HCT116 (cell line): ENCODE data around the gene C11orf68. TPM values are rescaled to one million over a fixed set of nuclear protein-coding genes. Genes with fewer than 3 reads are reported as not detected.

Source experiments
- ATAC-seq: fragments of 200-7000 bp; cut with Tn5 transposase; 2 replicates; pipeline ENCODE4 v1.9.1; 2020; ENCODE audit warnings: mild to moderate bottlenecking, moderate library complexity
- BruUV-seq: library from RNA; stranded (reverse); fragments of 400-500 nt; replicated peaks from 2 replicates; lab custom pipeline; 2021; lab: Mats Ljungman, UMichigan
- CTCF ChIA-PET: fragments of 300-600 bp; sonication (Branson Sonifier 250); formaldehyde crosslinking; loops from one replicate; lab custom pipeline; 2021; ENCODE audit warnings: antibody characterized with exemption; lab: Charles Lee
- POLR2A ChIA-PET: fragments of 300-600, 350-600 bp; sonication (Branson Sonifier 250); formaldehyde crosslinking; loops from one replicate; lab custom pipeline; 2021; ENCODE audit warnings: antibody characterized with exemption; lab: Charles Lee
- RAD21 ChIA-PET, 2 experiments: fragments of 300-600 bp; sonication (Branson Sonifier 250); formaldehyde crosslinking; loops; one replicate each; lab custom pipeline; 2023; ENCODE audit warnings: low total read pairs in 2 of 2; ENCODE audit not compliant: uncharacterized antibody in 2 of 2, unreplicated experiment in 2 of 2, low non-redundant PET in 1 of 2; lab: Charles Lee
- DNase-seq: peaks from one replicate; pipeline ENCODE4 v3.0.0-alpha.2; 2010; ENCODE audit warnings: low read depth, low spot score
- H2AFZ ChIP-seq: fragments of 200-600 bp; shearing (Covaris generic), sonication (generic); 2 replicates; pipeline ENCODE4 v1.6.1; 2017; ENCODE audit warnings: low read depth, mixed run types, mixed read lengths, antibody characterized with exemption, low read length; ENCODE audit not compliant: poor library complexity, severe bottlenecking
- H3K27ac ChIP-seq: 2 replicates; pipeline ENCODE4 v1.5.1; 2012; ENCODE audit warnings: low read depth, low read length
- H3K27me3 ChIP-seq: fragments of 200-600 bp; sonication (generic); 2 replicates; pipeline ENCODE4 v1.6.1; 2016; ENCODE audit warnings: mixed run types, low read length, mixed read lengths; ENCODE audit not compliant: insufficient read depth
- H3K36me3 ChIP-seq, 2 experiments: fragments of 200-500 bp in 1 of 2; fragments of 200-600 bp in 1 of 2; sonication (Bioruptor generic) in 1 of 2; sonication (generic) in 1 of 2; 2 replicates each; pipeline versions ENCODE4 v1.5.1 to v1.6.1; 2014 to 2016; ENCODE audit warnings: low read length in 2 of 2, inconsistent platforms in 1 of 2, mixed read lengths in 1 of 2, mixed run types in 1 of 2; ENCODE audit not compliant: insufficient read depth in 2 of 2, control insufficient read depth in 1 of 2
- H3K4me1 ChIP-seq, 2 experiments: fragments of 200-600 bp in 1 of 2; sonication (generic) in 1 of 2; 2 replicates each; pipeline versions ENCODE4 v1.5.1 to v1.6.1; 2012 to 2017; ENCODE audit warnings: low read length in 2 of 2, inconsistent platforms in 1 of 2, mild to moderate bottlenecking in 1 of 2, mixed read lengths in 1 of 2, mixed run types in 1 of 2, moderate library complexity in 1 of 2; ENCODE audit not compliant: insufficient read depth in 2 of 2, control insufficient read depth in 1 of 2
- H3K4me2 ChIP-seq: fragments of 200-600 bp; sonication (generic); 2 replicates; pipeline ENCODE4 v1.6.1; 2017; ENCODE audit warnings: mixed run types, low read length, mixed read lengths
- H3K4me3 ChIP-seq, 2 experiments: fragments of 200-600 bp in 1 of 2; sonication (generic) in 1 of 2; replicated peaks in 1 of 2; 2 replicates each; pipeline ENCODE4 v1.5.1; 2011 to 2016; ENCODE audit warnings: low read length in 2 of 2, control low read depth in 1 of 2, low read depth in 1 of 2, mild to moderate bottlenecking in 1 of 2, mixed read lengths in 1 of 2, mixed run types in 1 of 2
- H3K79me2 ChIP-seq: fragments of 200-600 bp; sonication (generic); 2 replicates; pipeline ENCODE4 v1.6.1; 2017; ENCODE audit warnings: mild to moderate bottlenecking, mixed run types, low read length, moderate library complexity, mixed read lengths; ENCODE audit not compliant: insufficient read depth
- H3K9ac ChIP-seq: fragments of 200-600 bp; sonication (generic); 2 replicates; pipeline ENCODE4 v1.6.1; 2016; ENCODE audit warnings: low read length, mixed read lengths
- H3K9me2 ChIP-seq: fragments of 200-600 bp; sonication (generic), shearing (Covaris generic); 2 replicates; pipeline ENCODE4 v1.6.1; 2017; ENCODE audit warnings: mixed run types, mild to moderate bottlenecking, moderate library complexity; ENCODE audit not compliant: insufficient read depth
- H3K9me3 ChIP-seq, 2 experiments: fragments of 200-500 bp in 1 of 2; fragments of 200-600 bp in 1 of 2; sonication (Bioruptor generic) in 1 of 2; sonication (generic) in 1 of 2; 2 replicates each; pipeline ENCODE4 v1.6.1; 2014 to 2017; ENCODE audit warnings: low read length in 2 of 2, mixed read lengths in 2 of 2, inconsistent platforms in 1 of 2, low read depth in 1 of 2, mild to moderate bottlenecking in 1 of 2, mixed run types in 1 of 2, moderate library complexity in 1 of 2; ENCODE audit not compliant: control insufficient read depth in 1 of 2, insufficient read depth in 1 of 2
- H4K20me1 ChIP-seq: fragments of 200-600 bp; sonication (generic), shearing (Covaris generic); 2 replicates; pipeline ENCODE4 v1.6.1; 2017; ENCODE audit warnings: mixed run types, mild to moderate bottlenecking, moderate library complexity; ENCODE audit not compliant: insufficient read depth
- ATF3 ChIP-seq: IDR thresholded peaks from 2 replicates; pipeline ENCODE4 v1.6.1; 2012
- CBX3 ChIP-seq: IDR thresholded peaks from 2 replicates; pipeline ENCODE4 v1.6.1; 2012; ENCODE audit warnings: low read depth
- CEBPB ChIP-seq: IDR thresholded peaks from 2 replicates; pipeline ENCODE4 v1.6.1; 2012; ENCODE audit warnings: low read depth
- EGR1 ChIP-seq: IDR thresholded peaks from 2 replicates; pipeline ENCODE4 v1.6.1; 2012; ENCODE audit warnings: low read depth
- ELF1 ChIP-seq: IDR thresholded peaks from 2 replicates; pipeline ENCODE4 v1.6.1; 2012; ENCODE audit warnings: low read depth, borderline replicate concordance
- FOSL1 ChIP-seq: IDR thresholded peaks from 2 replicates; pipeline ENCODE4 v1.6.1; 2012; ENCODE audit warnings: low read depth
- JUND ChIP-seq: IDR thresholded peaks from 2 replicates; pipeline ENCODE4 v1.6.1; 2012
- MAX ChIP-seq: IDR thresholded peaks from 2 replicates; pipeline ENCODE4 v1.6.1; 2012
- POLR2A ChIP-seq: IDR thresholded peaks from 2 replicates; pipeline ENCODE4 v1.7.0; 2011; ENCODE audit warnings: borderline replicate concordance; ENCODE audit not compliant: insufficient read depth, insufficient read length; ENCODE audit errors: extremely low read depth
- RAD21 ChIP-seq: IDR thresholded peaks from 2 replicates; pipeline ENCODE4 v1.6.1; 2012; ENCODE audit warnings: low read depth, mild to moderate bottlenecking
- SP1 ChIP-seq: IDR thresholded peaks from 2 replicates; pipeline ENCODE4 v1.6.1; 2012; ENCODE audit warnings: low read depth
- SRF ChIP-seq: IDR thresholded peaks from 2 replicates; pipeline ENCODE4 v1.6.1; 2012; ENCODE audit warnings: low read depth
- intact Hi-C: fragments of 100-400 bp; cut with micrococcal nuclease; formaldehyde crosslinking; loops from 2 replicates; pipeline ENCODE4 v1.10.0; 2022
- total RNA-seq: library from RNA; stranded (reverse); gene quantifications from one replicate; pipeline ENCODE4 v1.2.1, GENCODE V29; 2021; ENCODE audit not compliant: unreplicated experiment

The C11orf68 gene
- total RNA-seq, 1 experiment from 2014 or later: 49.8 TPM

GRCh38 chr11:65921876-65922275, 3.0 kb upstream of the C11orf68 start:
- no peak for ATAC-seq
- POLR2A ChIA-PET: no interaction called here

GRCh38 chr11:65921033-65921555, 2.2 kb upstream of the C11orf68 start:
- Histone ChIP-seq H3K27me3 (no peaks in the 10 kb centered on the region), H4K20me1 (no peaks in the 10 kb centered on the region), H3K36me3 (peaks cover 5 to 27% of the 10 kb centered on the region in 2 experiments; a peak in 3 of 4 replicates), H3K27ac (no peak overlapping the region; the same call in 1 of the 2 replicates), H3K9me3 (no peaks in the 10 kb centered on the region), H3K9ac (peak overlapping the region; percentile 80), H3K79me2 (peaks cover 44% of the 10 kb centered on the region), H3K4me3 (peak overlapping the region in 1 of 2 experiments; percentile 94; a peak in 1 of 4 replicates), H3K4me1 (peaks cover 24 to 34% of the 10 kb centered on the region in 2 experiments), H3K9me2 (no peaks in the 10 kb centered on the region), H2AFZ (no peak overlapping the region), H3K4me2 (peak overlapping the region; percentile 96)
- ChIA-PET POLR2A (no interaction called here), CTCF (interaction anchor here (1.2 kb wide), 1 partner anchor 32 kb away, joined by 4 read pairs; the partner anchor contains the start of gene FIBP), RAD21 (no interaction called here)
- no peak for ATAC-seq
- intact Hi-C loops: no loop called here
- BruUV-seq: no TSS peak
- no peak for TF ChIP-seq SP1
- TF ChIP-seq FOSL1: no peak
- no peak for TF ChIP-seq CBX3
- no peak for DNase-seq

More at GRCh38 chr11:65921876-65922275, 3.0 kb upstream of the C11orf68 start:
- DNase-seq: no peak
- peaks cover 5 to 27% of the 10 kb centered on the region in 2 experiments; a peak in 3 of 4 replicates for H3K36me3 ChIP-seq
- no peak overlapping the region for H2AFZ ChIP-seq
- peaks cover 36% of the 10 kb centered on the region for H3K79me2 ChIP-seq
- H3K9ac ChIP-seq: no peak overlapping the region
- TF ChIP-seq CEBPB (no peak), ATF3 (no peak), POLR2A (no peak), EGR1 (no peak), CBX3 (no peak), SP1 (no peak), RAD21 (no peak), JUND (no peak), ELF1 (no peak), SRF (no peak), MAX (no peak)
- ChIA-PET CTCF (no interaction called here), RAD21 (no interaction called here)
- H3K9me3 ChIP-seq: no peaks in the 10 kb centered on the region
- H3K27me3 ChIP-seq: no peaks in the 10 kb centered on the region
- H3K27ac ChIP-seq: no peak overlapping the region
- H3K4me2 ChIP-seq: no peak overlapping the region
- no peak overlapping the region for H3K4me3 ChIP-seq
- intact Hi-C loops: no loop called here
- H3K9me2 ChIP-seq: no peaks in the 10 kb centered on the region
- peaks cover 16 to 26% of the 10 kb centered on the region in 2 experiments for H3K4me1 ChIP-seq
- BruUV-seq: no TSS peak
- H4K20me1 ChIP-seq: no peaks in the 10 kb centered on the region
